ENCODE data around the gene TFDP2.
"Not testable (repeated sequence)": the region's sequence is repeated elsewhere in the genome, so short reads cannot be mapped to it uniquely, and the experiment has no call there.

The TFDP2 gene

GRCh38 chr3:142124243-142124642 lies 25.1 kb downstream of the TFDP2 start:
- no peak for DNase-seq

DNA sequence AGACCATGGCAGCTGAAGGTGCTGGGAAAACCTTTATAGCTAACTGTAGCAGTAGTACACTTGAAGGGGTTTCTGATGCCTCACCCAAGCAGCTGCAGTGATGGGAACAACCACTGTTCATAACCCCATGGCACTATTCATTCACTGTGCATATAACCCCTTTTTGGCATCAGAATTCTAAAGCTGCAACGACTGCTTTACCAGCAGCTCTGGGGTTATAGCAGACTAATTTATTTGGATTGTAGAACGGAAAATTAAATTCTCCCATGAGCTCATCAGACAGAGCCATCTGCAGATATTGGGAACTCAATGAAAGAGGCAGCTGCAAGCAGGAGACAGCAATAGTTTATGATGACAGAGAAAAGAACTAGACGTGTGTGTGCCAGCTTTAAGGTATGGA lies 28.6 kb downstream of the TFDP2 start:
- DNase-seq, result peak; percentile 38

GRCh38 chr3:142118911-142119310 lies 30.4 kb downstream of the TFDP2 start:
- no peak for DNase-seq

- no peak for DNase-seq
These were observed 32.1 kb downstream of the TFDP2 start for GRCh38 chr3:142117056-142117851.

- DNase-seq, result no peak
These were observed 33.3 kb downstream of the TFDP2 start for GRCh38 chr3:142115867-142116668.

DNA sequence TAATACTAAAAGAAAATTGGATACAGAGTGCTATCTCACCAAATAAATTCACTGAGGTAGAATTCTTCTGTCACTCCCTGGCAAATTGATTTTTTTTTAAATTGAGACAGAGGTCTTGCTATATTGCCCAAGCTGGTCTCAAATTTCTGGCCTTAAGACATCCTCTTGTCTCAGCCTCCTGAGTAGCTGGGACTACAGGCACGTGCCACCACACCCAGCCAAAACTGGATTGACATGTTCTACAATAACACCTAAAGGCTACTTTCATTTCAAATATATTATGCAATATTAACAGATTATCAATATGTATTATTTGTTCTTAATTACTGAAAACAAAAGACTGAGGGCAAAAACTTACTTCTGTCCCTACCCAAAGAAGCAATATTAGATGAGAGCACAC lies 36.7 kb downstream of the TFDP2 start:
- DNase-seq, result no peak

DNA sequence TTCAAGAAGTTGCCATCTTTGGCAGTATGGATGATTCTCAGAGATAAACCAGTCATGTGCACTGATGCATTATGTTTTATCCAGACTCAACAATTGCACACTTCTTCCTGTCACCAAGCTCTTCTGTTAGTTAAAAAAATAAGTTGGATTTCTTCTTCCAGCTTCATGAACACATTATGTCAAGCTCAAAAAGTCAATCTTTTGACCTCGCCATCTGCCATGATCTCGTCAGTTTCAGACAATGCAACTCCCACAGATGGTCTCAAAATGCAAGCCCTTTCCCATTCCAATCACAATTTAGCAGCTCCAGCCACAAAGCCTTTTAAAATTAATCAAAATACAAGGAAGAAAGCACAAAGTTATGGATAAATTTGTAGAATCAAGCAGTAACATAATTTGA lies 42.8 kb downstream of the TFDP2 start:
- peak; percentile 83 for DNase-seq

DNA sequence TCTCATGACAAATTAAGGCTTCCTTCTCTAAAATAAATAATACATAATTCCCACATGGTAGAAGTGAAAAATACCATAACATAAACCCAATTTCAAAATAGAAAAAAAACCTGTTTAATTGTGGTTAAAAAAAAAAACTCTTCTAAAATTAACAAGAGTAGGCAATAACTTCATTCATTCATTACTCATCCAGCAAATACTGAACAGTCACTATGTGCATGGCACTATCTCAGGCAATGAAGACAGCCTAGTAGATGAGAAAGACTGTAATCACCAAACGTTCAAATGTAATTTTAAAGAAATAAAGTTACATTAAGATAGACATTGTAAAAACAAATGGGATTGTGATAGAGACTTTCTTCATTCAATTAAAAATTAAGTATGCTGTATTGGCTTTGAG lies 43.4 kb downstream of the TFDP2 start:
- no peak for DNase-seq

DNA sequence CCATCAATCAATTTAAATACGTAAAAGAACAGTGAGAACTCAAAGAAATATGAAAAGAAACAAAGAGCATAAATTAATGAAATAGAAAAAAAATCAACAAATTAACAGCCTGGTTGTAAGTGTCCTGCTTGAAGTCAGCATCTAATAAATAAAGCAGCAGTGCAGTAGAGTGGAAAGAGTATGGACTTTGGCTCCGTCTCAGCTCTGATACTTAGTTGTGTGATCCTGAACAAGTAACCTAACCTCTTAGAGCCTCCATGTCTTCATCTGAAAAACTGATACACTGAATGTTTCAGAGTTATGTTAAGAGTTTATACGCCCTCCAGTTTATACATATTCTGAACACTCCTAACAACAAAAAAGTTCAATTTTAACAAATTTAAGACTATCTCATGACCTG lies 44.6 kb downstream of the TFDP2 start:
- DNase-seq, result no peak

GRCh38 chr3:142098964-142099363 lies 50.4 kb downstream of the TFDP2 start:
- no peak for DNase-seq

DNA sequence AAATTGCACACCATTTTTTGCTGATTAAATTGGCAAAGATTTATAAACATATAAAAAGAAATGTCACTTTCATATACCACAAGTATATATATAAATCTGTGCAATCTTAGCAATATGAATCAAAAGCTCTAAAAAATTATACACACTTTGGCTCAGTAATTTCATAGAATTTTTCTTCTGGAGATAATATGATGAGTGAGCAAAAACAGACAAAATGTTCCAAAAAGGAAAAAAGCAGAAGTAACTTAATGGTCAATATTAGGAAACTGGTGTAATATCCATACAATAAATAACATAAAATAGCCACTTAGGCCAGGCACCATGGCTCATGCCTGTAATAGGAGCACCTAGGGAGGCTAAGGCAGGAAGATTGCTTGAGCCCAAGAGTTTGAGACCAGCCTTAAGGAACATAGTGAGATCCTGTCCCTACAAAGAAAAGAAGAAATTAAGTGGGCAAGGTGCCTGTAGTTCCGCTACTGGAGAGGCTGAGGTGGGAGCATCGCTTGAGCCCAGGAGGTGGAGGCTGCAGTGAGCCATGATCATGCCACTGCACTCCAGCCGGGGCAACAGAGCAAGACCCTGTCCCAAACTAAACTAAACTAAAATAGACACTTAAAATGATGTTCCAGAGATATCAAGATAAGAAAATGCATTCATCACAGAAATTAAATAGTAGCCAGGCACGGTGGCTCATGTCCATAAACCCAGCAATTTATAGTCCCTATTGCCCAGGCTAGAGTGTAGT lies 52.1 kb downstream of the TFDP2 start:
- no peak for DNase-seq

GRCh38 chr3:142095841-142096240 lies 53.5 kb downstream of the TFDP2 start:
- no peak for DNase-seq

DNA sequence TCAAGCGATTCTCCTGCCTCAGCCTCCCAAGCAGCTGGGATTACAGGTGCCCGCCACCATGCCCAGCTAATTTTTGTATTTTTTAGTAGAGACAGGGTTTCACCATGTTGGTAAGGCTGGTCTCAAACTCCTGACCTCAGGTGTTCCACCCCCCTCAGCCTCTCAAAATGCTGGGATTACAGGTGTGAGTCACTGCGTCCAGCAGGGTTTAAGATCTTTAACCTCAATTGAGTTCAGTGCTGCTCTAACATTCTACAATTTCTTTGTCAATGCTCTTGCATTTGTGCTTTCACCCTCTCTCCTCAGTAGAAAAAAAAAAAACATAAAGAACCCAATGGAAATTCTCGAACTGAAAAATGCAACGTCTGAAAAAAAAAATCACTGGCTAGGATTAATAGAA lies 60.4 kb downstream of the TFDP2 start:
- DNase-seq, result not testable (repeated sequence)

GRCh38 chr3:142088522-142088921 lies 60.8 kb downstream of the TFDP2 start:
- no peak for DNase-seq

- DNase-seq, result no peak
These were observed 61.7 kb downstream of the TFDP2 start for GRCh38 chr3:142087676-142088075.

GRCh38 chr3:142086581-142087090 lies 62.7 kb downstream of the TFDP2 start:
- no peak for DNase-seq

DNA sequence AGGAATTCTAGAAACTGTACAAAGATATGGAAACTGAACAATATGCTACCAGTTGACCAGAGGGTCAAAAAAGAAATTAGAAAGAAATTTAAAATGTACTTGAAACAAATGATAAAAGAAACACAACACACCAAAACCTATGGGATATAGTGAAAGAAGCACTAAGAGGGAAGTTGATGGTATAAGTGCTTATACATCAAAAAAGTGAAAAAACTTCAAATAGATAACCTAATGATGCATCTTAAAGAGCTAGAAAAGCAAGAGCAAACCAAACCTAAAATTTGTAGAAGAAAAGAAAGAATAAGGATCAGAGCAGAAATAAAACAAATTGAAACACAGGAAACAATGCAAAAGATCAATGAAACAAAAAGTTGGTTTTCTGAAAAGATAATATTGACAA lies 68.2 kb downstream of the TFDP2 start:
- DNase-seq, result no peak

DNA sequence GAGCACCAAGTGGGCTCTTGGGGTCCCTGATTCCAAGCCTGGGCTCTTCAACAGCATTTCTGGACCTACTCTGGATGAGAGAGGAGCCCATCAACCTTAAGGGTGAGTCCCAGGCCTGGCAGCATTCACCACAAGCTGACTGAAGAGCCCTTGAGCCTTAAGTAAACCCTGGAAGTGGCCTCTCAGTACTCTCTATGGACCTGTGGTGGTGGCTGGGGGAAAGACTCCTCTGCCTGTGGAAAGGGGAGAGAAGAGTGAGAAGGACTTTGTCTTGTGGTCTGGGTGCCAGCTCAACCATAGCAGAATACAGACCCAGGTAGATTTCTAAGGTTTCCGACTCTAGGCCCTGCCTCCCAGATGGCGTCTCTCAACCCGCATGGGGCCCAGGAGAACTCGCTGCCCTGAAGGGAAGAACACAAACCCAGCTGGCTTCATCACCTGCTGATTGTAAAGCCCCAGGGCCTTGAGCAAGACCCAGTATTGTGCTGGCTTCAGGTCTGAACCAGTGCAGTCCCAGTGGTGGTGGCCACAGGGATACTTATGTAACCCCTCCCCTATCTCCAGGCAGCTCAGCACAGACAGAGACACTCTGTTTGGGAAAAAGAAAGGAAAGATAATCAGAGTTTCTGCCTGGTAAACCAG lies 71.4 kb downstream of the TFDP2 start:
- DNase-seq, result no peak

- no peak for DNase-seq
These were observed 72.0 kb downstream of the TFDP2 start for GRCh38 chr3:142077155-142077858.

DNA sequence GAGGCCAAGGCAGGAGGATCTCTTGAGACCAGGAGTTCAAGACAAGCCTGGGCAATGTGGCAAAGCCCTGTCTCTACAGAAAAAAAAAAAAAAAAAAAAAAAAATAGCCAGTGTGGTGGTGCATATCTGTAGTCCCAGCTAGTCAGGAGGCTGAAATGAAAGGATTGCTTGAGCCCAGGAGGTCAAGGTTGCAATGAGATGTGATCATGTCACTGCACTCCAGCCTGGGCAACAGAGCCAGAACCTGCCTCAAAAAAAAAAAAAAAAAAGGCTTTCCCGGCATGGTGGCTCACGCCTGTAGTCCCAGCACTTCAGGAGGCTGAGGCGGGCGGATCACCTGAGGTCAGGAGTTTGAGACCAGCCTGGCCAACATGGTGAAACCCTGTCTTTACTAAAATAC lies 73.7 kb downstream of the TFDP2 start:
- DNase-seq, result not testable (repeated sequence)

DNA sequence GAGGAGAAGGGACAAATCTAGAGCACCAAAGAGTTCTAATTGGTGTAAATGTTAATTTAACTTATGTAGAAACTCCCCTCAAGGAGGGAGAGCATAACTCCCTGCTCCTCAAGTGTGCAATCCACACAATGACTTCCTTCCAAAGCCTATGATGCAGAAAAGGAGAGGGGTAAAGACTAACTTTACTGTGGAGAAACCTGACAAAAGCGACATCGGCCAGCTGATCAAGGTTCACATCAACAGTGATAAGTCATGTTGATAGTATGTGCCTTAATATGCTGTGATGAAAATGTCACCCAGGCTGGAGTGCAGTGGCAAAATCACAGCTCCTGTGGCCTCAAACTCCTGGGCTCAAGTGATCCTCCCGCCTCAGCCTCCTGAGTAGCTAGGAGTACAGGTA lies 76.5 kb downstream of the TFDP2 start:
- DNase-seq, result no peak

- no peak for DNase-seq
These were observed 83.4 kb downstream of the TFDP2 start for GRCh38 chr3:142065932-142066331.
